GM15510 (cell line): ENCODE data around the gene RNF223.

Source experiments
- POLR2A ChIP-seq: IDR thresholded peaks from 3 replicates; pipeline ENCODE4 v1.6.1; 2011; ENCODE audit warnings: borderline replicate concordance; ENCODE audit not compliant: insufficient read length; ENCODE audit errors: extremely low read depth

Gene RNF223

GRCh38 chr1:1063261-1063944, 10.7 kb downstream of the RNF223 start:
- TF ChIP-seq POLR2A, result no peak

- TF ChIP-seq POLR2A, result no peak
These were observed 11.6 kb downstream of the RNF223 start for GRCh38 chr1:1062348-1063163.

GRCh38 chr1:1061682-1062345, 12.3 kb downstream of the RNF223 start:
- TF ChIP-seq POLR2A, result no peak

- TF ChIP-seq POLR2A, result no peak
These were observed 13.7 kb downstream of the RNF223 start for GRCh38 chr1:1060281-1061000.

- peak; percentile 44 for TF ChIP-seq POLR2A
These were observed 14.4 kb downstream of the RNF223 start for GRCh38 chr1:1059494-1060280.

- TF ChIP-seq POLR2A, result no peak
These were observed 15.1 kb downstream of the RNF223 start for GRCh38 chr1:1058921-1059493.

- TF ChIP-seq POLR2A, result no peak
These were observed 15.8 kb downstream of the RNF223 start for GRCh38 chr1:1058088-1058905.

GRCh38 chr1:1055841-1056736, 18.0 kb downstream of the RNF223 start:
- no peak for TF ChIP-seq POLR2A

GRCh38 chr1:1054971-1055370, 19.1 kb downstream of the RNF223 start:
- TF ChIP-seq POLR2A, result no peak

- no peak for TF ChIP-seq POLR2A
These were observed 19.9 kb downstream of the RNF223 start for GRCh38 chr1:1054099-1054700.

- no peak for TF ChIP-seq POLR2A
These were observed 20.4 kb downstream of the RNF223 start for GRCh38 chr1:1053682-1054081.

GRCh38 chr1:1053022-1053421, 21.1 kb downstream of the RNF223 start:
- no peak for TF ChIP-seq POLR2A
